ENCODE data around the gene SOX3.

SOX3 gene

GRCh38 chrX:140495739-140496138, 9.1 kb downstream of the SOX3 start:
- no peak for DNase-seq (ENCODE audit: low spot score)

GRCh38 chrX:140492066-140492994, 12.5 kb downstream of the SOX3 start:
- no peak for DNase-seq (ENCODE audit: low spot score)

GRCh38 chrX:140480765-140481164, 24.1 kb downstream of the SOX3 start:
- DNase-seq (ENCODE audit: low spot score): no peak

- no peak for DNase-seq (ENCODE audit: low spot score)
These were observed 26.9 kb downstream of the SOX3 start for GRCh38 chrX:140477987-140478386.

GRCh38 chrX:140475025-140475424, 29.8 kb downstream of the SOX3 start:
- no peak for DNase-seq (ENCODE audit: low spot score)

- DNase-seq (ENCODE audit: low spot score): no peak
These were observed 37.7 kb downstream of the SOX3 start for GRCh38 chrX:140467211-140467610.

All from GM03348 (cell line).